PC-3 (cell line): ENCODE results near the gene TEPSIN.

Source experiments
- CTCF ChIP-seq: fragments of 300-600 bp; sonication (generic); conservative IDR thresholded peaks from 2 replicates; pipeline ENCODE4 v1.5.1; 2017; ENCODE audit warnings: antibody characterized with exemption, low read depth, mild to moderate bottlenecking, low read length
- EZH2phosphoT487 ChIP-seq: fragments of 300-600 bp; sonication (generic); IDR thresholded peaks from 2 replicates; pipeline ENCODE4 v1.6.1; 2018; ENCODE audit warnings: mild to moderate bottlenecking, antibody characterized with exemption, low read length, borderline replicate concordance

- TF ChIP-seq EZH2phosphoT487 (no peak), CTCF (no peak)
Observed at GRCh38 chr17:81222620-81222905, 16.3 kb downstream of the TEPSIN start.
